ENCODE results near the gene WNT8B. TPM values are rescaled to one million over a fixed set of nuclear protein-coding genes. Genes with fewer than 3 reads are reported as not detected.

WNT8B gene
- not detected in 2 replicates for total RNA-seq

GRCh38 chr10:100462709-100463108 is at the start of gene WNT8B:
WNT8B (plus strand) TSS chr10:100463009; CDS start chr10:100463169, 160 bp downstream.
- no peak for TF ChIP-seq CTCF (conservative IDR thresholded peaks at IDR 0.05; ENCODE audit: low read depth, low read length)
- H3K4me3 ChIP-seq (ENCODE audit: low read depth, low read length): no peak within 1 kb of the TSS
- DNase-seq (ENCODE audit: low read depth): no peak

- no peak for TF ChIP-seq CTCF (conservative IDR thresholded peaks at IDR 0.05; ENCODE audit: low read depth, low read length)
- DNase-seq (ENCODE audit: low read depth): no peak
- H3K4me3 ChIP-seq (ENCODE audit: low read depth, low read length): no peak overlapping the region
These were observed 49.6 kb upstream of the WNT8B start for GRCh38 chr10:100413173-100413572.

GRCh38 chr10:100419911-100420449 is 42.8 kb upstream of the WNT8B start:
- TF ChIP-seq CTCF (conservative IDR thresholded peaks at IDR 0.05; ENCODE audit: low read depth, low read length): no peak
- no peak for DNase-seq (ENCODE audit: low read depth)
- H3K4me3 ChIP-seq (ENCODE audit: low read depth, low read length): no peak overlapping the region

GRCh38 chr10:100427374-100427773 is 35.4 kb upstream of the WNT8B start:
- H3K4me3 ChIP-seq (ENCODE audit: low read depth, low read length): no peak overlapping the region
- no peak for DNase-seq (ENCODE audit: low read depth)
- no peak for TF ChIP-seq CTCF (conservative IDR thresholded peaks at IDR 0.05; ENCODE audit: low read depth, low read length)

- H3K4me3 ChIP-seq (ENCODE audit: low read depth, low read length): no peak overlapping the region
- TF ChIP-seq CTCF (conservative IDR thresholded peaks at IDR 0.05; ENCODE audit: low read depth, low read length): peak; percentile 99
- DNase-seq (ENCODE audit: low read depth): peak; percentile 64
These were observed 29.3 kb upstream of the WNT8B start for GRCh38 chr10:100433253-100434240.

- H3K4me3 ChIP-seq (ENCODE audit: low read depth, low read length): no peak overlapping the region
- TF ChIP-seq CTCF (conservative IDR thresholded peaks at IDR 0.05; ENCODE audit: low read depth, low read length): no peak
- DNase-seq (ENCODE audit: low read depth): no peak
These were observed 26.6 kb upstream of the WNT8B start for GRCh38 chr10:100436255-100436654.

Data from epithelial cell of proximal tubule (primary cell).